ENCODE data around the gene BCAS3. TPM values are rescaled to one million over a fixed set of nuclear protein-coding genes. Genes with fewer than 3 reads are reported as not detected.

The BCAS3 gene
- total RNA-seq, 2 experiments from 2014 or later = 13.7 to 25.8 TPM

DNA sequence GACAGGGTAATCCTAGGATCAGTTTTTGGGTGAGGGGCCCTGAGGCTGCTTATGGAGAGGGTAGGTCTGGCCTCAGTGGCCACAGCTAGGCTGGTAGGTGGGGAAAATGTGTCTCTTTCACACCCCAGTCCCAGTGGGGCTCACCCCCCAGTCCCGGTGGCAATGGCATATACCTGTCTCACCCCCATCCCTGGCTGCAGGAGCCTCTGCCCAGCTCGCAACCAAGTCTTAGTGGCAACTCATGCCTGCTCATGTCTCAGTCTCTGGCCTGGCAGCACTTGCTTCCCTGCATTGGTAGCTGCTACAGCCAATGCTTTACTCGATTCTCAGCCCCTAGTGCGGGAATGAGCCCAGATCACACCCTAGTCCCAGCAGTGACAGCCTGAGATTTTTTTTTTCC is 221.5 kb downstream of the BCAS3 start:
- Mint-ChIP-seq H3K4me1 (no peaks in the 10 kb centered on the region), H3K27me3 (no peaks in the 10 kb centered on the region), H3K4me3 (no peak overlapping the region), H3K9me3 (ENCODE audit: low read depth) (peaks cover 12% of the 10 kb centered on the region), H3K27ac (no peak overlapping the region), H3K36me3 (peaks cover 5% of the 10 kb centered on the region)
- CTCF ChIA-PET = no interaction called here
- ATAC-seq (no peak), DNase-seq (no peak)

DNA sequence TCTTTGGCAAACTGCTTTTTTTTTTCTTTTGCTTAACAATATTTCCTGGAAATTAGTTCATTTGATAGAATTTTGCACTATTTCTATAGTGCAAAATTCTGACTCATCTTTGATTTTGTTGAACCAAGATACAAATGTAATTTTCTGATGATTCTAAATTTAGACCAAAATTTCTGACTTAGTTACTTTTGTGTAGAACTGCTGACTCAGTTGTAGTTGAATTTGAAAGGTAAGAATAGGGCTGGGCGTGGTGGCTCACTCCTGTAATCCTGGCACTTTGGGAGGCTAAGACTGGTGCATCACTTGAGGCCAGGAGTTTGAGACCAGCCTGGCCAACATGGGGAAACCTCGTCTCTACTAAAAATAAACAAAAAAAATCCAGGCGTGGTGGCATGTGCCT is 223.0 kb downstream of the BCAS3 start:
- CTCF ChIA-PET = interaction anchor here (0.6 kb wide), 1 partner anchor 75 kb away, joined by 3 read pairs; no protein-coding TSS in a partner anchor
- no peak for ATAC-seq
- Mint-ChIP-seq H3K27me3 (no peaks in the 10 kb centered on the region), H3K36me3 (peaks cover 5% of the 10 kb centered on the region), H3K27ac (no peak overlapping the region), H3K9me3 (ENCODE audit: low read depth) (peaks cover 8% of the 10 kb centered on the region), H3K4me1 (no peaks in the 10 kb centered on the region), H3K4me3 (no peak overlapping the region)
- no peak for DNase-seq

DNA sequence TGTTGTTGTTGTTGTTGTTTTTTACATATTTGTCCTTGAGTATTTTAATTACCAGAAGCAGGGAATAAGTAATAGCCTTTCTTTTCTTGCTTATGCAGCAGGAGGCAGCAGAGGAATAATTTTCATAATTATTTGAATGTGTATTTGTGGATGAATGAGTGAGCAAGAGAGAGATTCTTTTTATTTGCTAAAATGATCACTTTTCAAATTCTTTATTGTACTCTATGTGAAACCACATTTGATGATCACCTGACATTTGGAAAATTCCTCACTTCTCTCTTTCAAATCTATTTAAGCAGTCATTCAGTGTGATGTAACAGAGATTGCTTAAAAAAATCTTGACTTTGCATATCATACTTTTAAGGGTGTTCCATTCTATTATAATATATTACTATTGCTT is 223.6 kb downstream of the BCAS3 start:
- DNase-seq (no peak), ATAC-seq (no peak)
- Mint-ChIP-seq H3K9me3 (ENCODE audit: low read depth) (peaks cover 8% of the 10 kb centered on the region), H3K27ac (no peak overlapping the region), H3K4me1 (no peaks in the 10 kb centered on the region), H3K4me3 (no peak overlapping the region), H3K27me3 (no peaks in the 10 kb centered on the region), H3K36me3 (peaks cover 5% of the 10 kb centered on the region)
- CTCF ChIA-PET = no interaction called here

DNA sequence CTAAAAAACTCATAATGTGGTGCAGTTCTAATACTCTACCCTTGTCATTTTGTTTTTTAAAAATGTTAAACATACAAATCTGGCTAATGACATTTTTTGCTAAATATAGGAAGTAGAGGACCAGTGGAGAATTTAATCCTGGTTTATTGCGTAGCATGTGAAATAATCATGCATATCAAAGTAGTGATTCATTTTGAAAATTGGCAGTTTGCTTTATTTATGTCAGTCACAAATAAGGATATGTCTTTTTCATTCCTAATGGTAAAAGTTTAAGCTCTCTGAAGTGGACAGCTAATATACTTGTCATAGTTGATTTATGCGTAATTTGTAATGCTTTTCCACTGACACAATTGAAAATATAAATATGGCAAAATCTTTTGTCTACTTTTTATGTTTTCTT is 224.2 kb downstream of the BCAS3 start:
- H3K27me3 Mint-ChIP-seq = no peaks in the 10 kb centered on the region

DNA sequence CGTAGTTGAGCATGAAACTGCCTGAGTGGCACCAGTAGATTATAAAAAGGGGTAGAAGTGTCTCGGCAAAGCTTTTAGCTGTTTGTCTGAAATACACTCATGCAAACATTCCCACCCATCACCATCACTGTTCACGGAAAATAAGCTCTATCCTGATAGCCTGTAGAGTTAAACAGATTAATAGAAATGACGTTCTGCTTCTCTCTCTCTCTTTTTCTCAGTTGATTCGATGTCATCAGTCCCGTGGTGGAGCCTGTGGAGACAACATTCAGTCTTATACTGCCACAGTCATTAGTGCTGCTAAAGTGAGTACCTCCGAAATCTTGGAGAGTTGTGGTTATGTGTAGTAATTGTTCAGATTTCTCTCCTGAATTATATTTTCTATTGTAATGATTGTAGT is 224.7 kb downstream of the BCAS3 start:
- Mint-ChIP-seq H3K4me1 (no peaks in the 10 kb centered on the region), H3K27ac (no peak overlapping the region), H3K27me3 (no peaks in the 10 kb centered on the region), H3K36me3 (no peaks in the 10 kb centered on the region), H3K9me3 (ENCODE audit: low read depth) (peaks cover 6% of the 10 kb centered on the region), H3K4me3 (no peak overlapping the region)
- DNase-seq = no peak
- ATAC-seq = no peak
- CTCF ChIA-PET = no interaction called here

More for the DNA sequence above, 224.2 kb downstream of the BCAS3 start:
- peaks cover 4% of the 10 kb centered on the region for H3K36me3 Mint-ChIP-seq
- H3K4me1 Mint-ChIP-seq = no peaks in the 10 kb centered on the region
- DNase-seq = no peak
- no peak overlapping the region for H3K27ac Mint-ChIP-seq
- no peak for ATAC-seq
- peaks cover 8% of the 10 kb centered on the region for H3K9me3 Mint-ChIP-seq (ENCODE audit: low read depth)
- CTCF ChIA-PET = no interaction called here
- no peak overlapping the region for H3K4me3 Mint-ChIP-seq

DNA sequence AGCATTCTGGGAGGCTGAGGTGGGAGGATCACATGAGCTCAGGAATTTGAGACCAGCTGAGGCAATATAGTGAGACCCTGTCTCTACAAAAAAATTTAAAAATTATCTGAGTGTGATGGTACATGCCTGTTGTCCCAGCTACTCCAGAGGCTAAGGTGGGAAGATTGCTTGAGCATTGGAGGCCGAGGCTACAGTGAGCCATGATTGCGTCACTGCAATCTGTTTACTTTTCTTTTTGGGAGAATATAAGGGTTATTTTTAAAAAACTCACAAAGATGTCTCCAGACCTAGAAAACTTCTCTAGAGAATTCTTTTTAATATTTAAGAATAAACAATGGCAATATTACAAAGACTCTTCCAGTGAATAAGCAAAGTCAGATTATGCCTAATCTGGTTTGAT is 226.9 kb downstream of the BCAS3 start:
- DNase-seq (no peak), ATAC-seq (no peak)
- no peaks in the 10 kb centered on the region for H3K27me3 Mint-ChIP-seq
- H3K27ac Mint-ChIP-seq = no peak overlapping the region
- H3K4me3 Mint-ChIP-seq = no peak overlapping the region
- H3K9me3 Mint-ChIP-seq (ENCODE audit: low read depth) = no peaks in the 10 kb centered on the region
- H3K36me3 Mint-ChIP-seq = no peaks in the 10 kb centered on the region
- CTCF ChIA-PET = no interaction called here
- H3K4me1 Mint-ChIP-seq = no peaks in the 10 kb centered on the region

DNA sequence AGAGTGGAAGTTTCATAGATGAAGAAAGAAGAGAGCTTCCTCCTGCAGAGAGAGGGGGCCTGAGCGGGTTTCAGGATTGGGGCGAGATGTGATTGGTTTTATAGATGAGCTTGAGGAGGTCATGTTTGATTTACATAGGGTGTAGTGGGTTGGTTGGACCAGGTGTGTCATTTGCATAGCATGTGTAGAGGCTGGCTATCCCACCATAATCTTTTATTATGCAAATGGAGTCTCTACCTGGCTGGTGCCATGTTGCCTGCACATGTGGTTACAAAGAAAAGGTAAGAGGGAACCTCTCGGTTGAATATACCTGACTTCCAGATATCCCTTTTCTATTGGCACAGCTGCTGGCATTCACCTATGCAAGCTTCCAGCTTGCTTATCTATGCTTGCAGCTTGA is 228.1 kb downstream of the BCAS3 start:
- DNase-seq (no peak), ATAC-seq (no peak)
- Mint-ChIP-seq H3K27me3 (no peaks in the 10 kb centered on the region), H3K36me3 (no peaks in the 10 kb centered on the region), H3K27ac (no peak overlapping the region), H3K9me3 (ENCODE audit: low read depth) (no peaks in the 10 kb centered on the region), H3K4me3 (no peak overlapping the region), H3K4me1 (no peaks in the 10 kb centered on the region)
- CTCF ChIA-PET = interaction anchor here (0.6 kb wide), 1 partner anchor 654 kb away, joined by 4 read pairs; no protein-coding TSS in a partner anchor

DNA sequence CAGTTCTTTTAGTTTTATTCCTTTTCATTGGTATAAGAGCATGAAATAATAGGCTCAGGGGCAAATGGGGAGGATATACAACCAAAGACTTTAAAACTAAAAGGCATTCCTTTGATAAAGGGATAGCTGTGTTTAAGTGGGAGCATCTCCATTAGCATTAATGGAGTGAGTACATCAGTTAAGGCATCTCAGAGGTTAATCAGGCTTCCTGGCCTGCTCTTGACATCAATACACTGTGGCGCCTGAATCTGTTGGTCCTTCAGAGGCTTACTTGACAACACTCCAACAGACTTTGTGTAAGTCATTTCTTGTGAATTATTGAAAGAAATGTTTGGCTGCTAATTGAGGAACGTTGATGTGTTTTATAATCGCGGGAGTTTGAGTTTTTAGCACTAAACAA is 230.7 kb downstream of the BCAS3 start:
- CTCF ChIA-PET = interaction anchor here (0.8 kb wide), 1 partner anchor 107 kb away, joined by 3 read pairs; no protein-coding TSS in a partner anchor
- Mint-ChIP-seq H3K9me3 (ENCODE audit: low read depth) (no peaks in the 10 kb centered on the region), H3K4me3 (no peak overlapping the region), H3K36me3 (no peaks in the 10 kb centered on the region), H3K4me1 (no peaks in the 10 kb centered on the region), H3K27me3 (no peaks in the 10 kb centered on the region), H3K27ac (no peak overlapping the region)
- ATAC-seq (no peak), DNase-seq (no peak)

DNA sequence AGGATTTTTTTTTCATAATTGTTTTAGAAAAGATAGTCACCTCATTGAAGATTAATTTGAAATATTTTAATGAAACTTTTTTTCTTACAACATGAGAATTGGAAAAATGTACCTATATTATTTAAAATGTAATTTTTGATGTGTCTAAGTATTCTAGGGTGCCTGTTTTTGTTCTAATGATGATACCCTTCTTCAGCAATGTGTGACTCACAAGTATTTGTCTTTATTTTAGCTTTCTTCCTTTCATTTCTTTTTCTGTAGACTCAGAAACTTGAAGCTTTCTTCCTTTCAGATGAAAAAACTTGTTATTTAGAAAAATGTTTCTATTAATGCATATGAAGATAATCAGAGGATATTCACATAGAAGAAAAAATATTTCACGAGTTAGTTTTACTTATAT is 231.8 kb downstream of the BCAS3 start:
- no peak for DNase-seq
- CTCF ChIA-PET = no interaction called here
- Mint-ChIP-seq H3K36me3 (no peaks in the 10 kb centered on the region), H3K4me1 (no peaks in the 10 kb centered on the region), H3K4me3 (no peak overlapping the region), H3K27me3 (no peaks in the 10 kb centered on the region), H3K9me3 (ENCODE audit: low read depth) (no peaks in the 10 kb centered on the region), H3K27ac (no peak overlapping the region)
- ATAC-seq = no peak

DNA sequence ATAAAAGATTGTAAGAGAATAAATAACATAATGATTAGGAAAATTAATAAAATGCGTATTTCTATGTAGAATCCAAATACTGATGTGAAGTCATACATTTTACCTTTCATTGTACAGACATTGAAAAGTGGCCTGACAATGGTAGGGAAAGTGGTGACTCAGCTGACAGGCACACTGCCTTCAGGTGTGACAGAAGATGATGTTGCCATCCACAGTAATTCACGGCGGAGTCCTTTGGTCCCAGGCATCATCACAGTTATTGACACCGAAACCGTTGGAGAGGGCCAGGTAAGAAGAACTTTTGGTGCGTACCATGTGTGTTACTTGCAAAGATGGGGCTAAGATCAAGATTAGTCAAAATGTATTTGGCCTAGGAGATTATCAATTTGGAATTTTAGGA is 232.8 kb downstream of the BCAS3 start:
- H3K9me3 Mint-ChIP-seq (ENCODE audit: low read depth) = no peaks in the 10 kb centered on the region
- no peak for ATAC-seq

DNA sequence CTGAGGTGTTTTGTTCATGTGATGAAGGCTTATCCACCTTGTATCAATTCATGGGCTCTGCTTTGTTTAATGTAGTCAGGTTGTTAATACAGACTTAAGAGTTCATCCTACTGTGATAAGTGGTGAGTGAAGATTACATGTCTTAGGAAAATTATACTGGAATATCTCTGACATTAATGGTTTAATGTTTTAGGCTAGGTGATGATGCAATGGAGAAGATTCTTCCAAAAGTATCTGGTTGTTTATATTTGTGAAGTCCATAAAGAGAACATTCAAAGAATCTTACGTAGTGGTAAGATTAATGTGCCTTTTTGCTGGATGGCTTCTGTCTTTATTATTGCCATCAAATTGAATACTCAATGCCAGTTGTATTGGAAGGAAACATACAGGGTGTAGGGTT is 236.4 kb downstream of the BCAS3 start:
- Mint-ChIP-seq H3K4me1 (no peaks in the 10 kb centered on the region), H3K4me3 (no peak overlapping the region), H3K27me3 (no peaks in the 10 kb centered on the region), H3K27ac (no peak overlapping the region), H3K9me3 (ENCODE audit: low read depth) (peaks cover 6% of the 10 kb centered on the region), H3K36me3 (peaks cover 2% of the 10 kb centered on the region)
- DNase-seq (no peak), ATAC-seq (no peak)
- CTCF ChIA-PET = no interaction called here

More for the DNA sequence above, 232.8 kb downstream of the BCAS3 start:
- Mint-ChIP-seq H3K27ac (no peak overlapping the region), H3K4me3 (no peak overlapping the region), H3K36me3 (no peaks in the 10 kb centered on the region), H3K4me1 (no peaks in the 10 kb centered on the region), H3K27me3 (no peaks in the 10 kb centered on the region)
- no peak for DNase-seq
- CTCF ChIA-PET = no interaction called here

DNA sequence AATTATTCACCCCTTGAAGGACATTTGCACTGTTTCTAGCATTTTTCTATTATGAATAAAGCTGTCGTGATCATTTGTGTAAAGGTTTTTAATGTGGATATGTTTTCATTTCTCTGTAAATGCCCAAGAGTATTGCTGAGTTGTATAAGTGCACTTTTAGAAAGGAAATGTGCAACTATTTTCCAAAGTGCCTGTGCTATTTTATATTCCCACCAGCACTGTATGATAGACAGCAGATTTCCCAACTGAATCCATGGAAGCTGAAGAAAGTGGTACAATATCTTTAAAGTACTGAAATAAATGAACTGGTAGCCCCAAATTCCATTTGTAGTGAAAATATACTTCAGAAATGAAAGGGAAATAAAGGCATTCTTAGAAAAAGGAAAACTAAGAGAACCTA is 238.4 kb downstream of the BCAS3 start:
- no peak for ATAC-seq
- no peaks in the 10 kb centered on the region for H3K27me3 Mint-ChIP-seq
- H3K27ac Mint-ChIP-seq = no peak overlapping the region
- peaks cover 2% of the 10 kb centered on the region for H3K36me3 Mint-ChIP-seq
- H3K9me3 Mint-ChIP-seq (ENCODE audit: low read depth) = peaks cover 6% of the 10 kb centered on the region
- no peak for DNase-seq
- no peak overlapping the region for H3K4me3 Mint-ChIP-seq
- H3K4me1 Mint-ChIP-seq = no peaks in the 10 kb centered on the region
- CTCF ChIA-PET = no interaction called here

DNA sequence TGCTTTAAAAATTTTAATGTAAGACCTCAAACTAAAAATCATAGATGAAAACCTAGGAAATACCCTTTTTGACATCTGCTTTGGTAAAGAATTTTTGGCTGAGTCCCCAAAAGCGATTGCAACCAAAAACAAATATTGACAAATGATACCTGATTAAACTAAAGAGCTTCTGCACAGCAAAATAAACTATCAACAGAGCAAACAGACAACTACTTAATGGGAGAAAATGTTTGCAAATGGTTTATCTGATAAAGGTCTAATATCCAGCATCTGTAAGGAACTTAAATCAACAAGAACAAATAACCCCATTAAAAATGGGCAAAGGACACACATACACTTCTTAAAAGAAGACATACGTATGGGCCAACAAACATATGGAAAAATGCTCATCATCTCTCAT is 242.5 kb downstream of the BCAS3 start:
- H3K4me3 Mint-ChIP-seq = no peak overlapping the region
- no peak overlapping the region for H3K27ac Mint-ChIP-seq
- H3K36me3 Mint-ChIP-seq = peaks cover 2% of the 10 kb centered on the region
- ATAC-seq (no peak), DNase-seq (no peak)
- CTCF ChIA-PET = no interaction called here
- no peaks in the 10 kb centered on the region for H3K27me3 Mint-ChIP-seq
- no peaks in the 10 kb centered on the region for H3K4me1 Mint-ChIP-seq
- peaks cover 6% of the 10 kb centered on the region for H3K9me3 Mint-ChIP-seq (ENCODE audit: low read depth)

DNA sequence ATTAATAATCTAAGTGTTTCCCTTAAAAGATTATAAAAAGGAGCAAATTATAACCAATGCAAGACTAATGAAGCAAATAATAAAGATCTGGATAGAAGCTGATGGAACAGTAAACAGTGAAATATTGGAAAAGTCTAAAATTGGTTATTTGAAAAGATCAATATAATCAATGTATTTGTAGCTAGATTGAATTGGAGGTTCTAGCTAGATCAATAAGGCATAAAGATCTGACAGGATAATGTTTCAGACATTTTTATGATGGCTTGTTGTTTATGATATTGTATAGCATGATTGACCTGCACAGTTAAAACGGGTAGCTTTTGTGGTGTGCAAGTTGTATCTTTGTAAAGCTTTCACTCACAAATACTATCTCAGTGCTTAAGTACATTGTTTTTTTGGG is 245.3 kb downstream of the BCAS3 start:
- H3K4me3 Mint-ChIP-seq = no peak overlapping the region
- no peaks in the 10 kb centered on the region for H3K27me3 Mint-ChIP-seq
- ATAC-seq (no peak), DNase-seq (no peak)
- no peaks in the 10 kb centered on the region for H3K9me3 Mint-ChIP-seq (ENCODE audit: low read depth)
- H3K36me3 Mint-ChIP-seq = no peaks in the 10 kb centered on the region
- H3K27ac Mint-ChIP-seq = no peak overlapping the region
- no peaks in the 10 kb centered on the region for H3K4me1 Mint-ChIP-seq
- CTCF ChIA-PET = no interaction called here

DNA sequence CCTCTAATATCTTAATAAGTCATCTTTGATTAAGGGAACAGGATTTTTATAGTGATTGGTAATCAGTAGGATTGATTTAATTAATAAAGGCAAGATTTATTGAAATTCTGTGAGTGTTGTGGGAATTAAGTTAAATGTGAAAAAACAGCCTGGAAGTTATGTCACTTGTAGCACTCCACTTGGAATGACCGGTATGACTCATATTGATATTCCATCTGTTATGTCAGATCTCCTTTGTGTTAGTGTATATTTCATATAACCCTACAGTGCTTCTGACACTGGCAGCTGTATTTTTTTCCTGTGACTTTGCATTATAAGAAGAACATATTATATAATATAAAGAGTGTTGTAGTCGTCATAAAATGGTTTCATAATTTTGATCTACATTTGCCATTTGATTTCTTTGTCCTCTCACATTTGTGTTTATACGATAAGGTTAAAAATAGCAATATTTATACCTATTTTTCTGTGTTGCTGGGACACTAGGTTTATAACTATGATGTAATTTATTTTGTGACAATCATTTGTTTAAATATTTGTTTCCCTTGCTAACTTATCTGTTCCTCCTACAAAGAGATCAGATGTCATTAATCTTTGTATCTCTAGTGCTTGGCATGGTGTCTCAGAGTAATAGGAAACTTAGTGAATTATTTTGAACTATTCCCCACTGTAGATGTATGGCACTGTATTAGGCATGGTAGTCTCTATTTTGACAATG is 249.0 kb downstream of the BCAS3 start:
- H3K4me1 Mint-ChIP-seq = no peaks in the 10 kb centered on the region
- H3K36me3 Mint-ChIP-seq = no peaks in the 10 kb centered on the region
- no peaks in the 10 kb centered on the region for H3K9me3 Mint-ChIP-seq (ENCODE audit: low read depth)
- no peak overlapping the region for H3K4me3 Mint-ChIP-seq
- no peak overlapping the region for H3K27ac Mint-ChIP-seq
- no peak for DNase-seq
- H3K27me3 Mint-ChIP-seq = no peaks in the 10 kb centered on the region
- no peak for ATAC-seq
- CTCF ChIA-PET = no interaction called here

All from activated CD8-positive, alpha-beta memory T cell treated with anti-CD3 and anti-CD28 coated beads, Interleukin-2, amount 10 ng/mL, durations not matched to agents 7 days and 5 days (primary cell).